ENCODE data around the gene METTL18.

DNA sequence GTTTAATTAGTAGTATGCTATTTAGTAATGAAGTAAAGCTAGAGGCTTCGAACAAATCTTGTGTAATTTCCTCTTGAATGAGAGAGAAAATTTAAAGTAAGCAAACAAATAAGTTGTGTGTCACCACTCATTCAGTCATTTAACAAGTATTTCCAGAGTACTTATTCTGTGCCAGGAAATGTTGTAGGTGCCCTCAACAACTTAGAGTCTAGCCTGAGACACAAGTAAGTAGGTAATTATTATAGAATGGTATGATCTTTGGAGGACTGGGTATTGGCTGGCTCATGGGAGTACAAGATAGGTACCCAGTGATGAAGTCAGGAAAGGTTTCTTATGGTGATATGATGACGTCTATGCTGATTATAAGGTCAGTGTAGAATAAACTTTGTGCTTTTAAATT, 17.4 kb upstream of the METTL18 start:
- TF ChIP-seq, protein P1, sequence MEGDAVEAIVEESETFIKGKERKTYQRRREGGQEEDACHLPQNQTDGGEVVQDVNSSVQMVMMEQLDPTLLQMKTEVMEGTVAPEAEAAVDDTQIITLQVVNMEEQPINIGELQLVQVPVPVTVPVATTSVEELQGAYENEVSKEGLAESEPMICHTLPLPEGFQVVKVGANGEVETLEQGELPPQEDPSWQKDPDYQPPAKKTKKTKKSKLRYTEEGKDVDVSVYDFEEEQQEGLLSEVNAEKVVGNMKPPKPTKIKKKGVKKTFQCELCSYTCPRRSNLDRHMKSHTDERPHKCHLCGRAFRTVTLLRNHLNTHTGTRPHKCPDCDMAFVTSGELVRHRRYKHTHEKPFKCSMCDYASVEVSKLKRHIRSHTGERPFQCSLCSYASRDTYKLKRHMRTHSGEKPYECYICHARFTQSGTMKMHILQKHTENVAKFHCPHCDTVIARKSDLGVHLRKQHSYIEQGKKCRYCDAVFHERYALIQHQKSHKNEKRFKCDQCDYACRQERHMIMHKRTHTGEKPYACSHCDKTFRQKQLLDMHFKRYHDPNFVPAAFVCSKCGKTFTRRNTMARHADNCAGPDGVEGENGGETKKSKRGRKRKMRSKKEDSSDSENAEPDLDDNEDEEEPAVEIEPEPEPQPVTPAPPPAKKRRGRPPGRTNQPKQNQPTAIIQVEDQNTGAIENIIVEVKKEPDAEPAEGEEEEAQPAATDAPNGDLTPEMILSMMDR (IDR thresholded peaks at IDR 0.05): no peak
- TF ChIP-seq ZFX (IDR thresholded peaks at IDR 0.05; ENCODE audit: borderline replicate concordance): no peak
